ENCODE data around the gene CTU1. TPM values are rescaled to one million over a fixed set of nuclear protein-coding genes. Genes with fewer than 3 reads are reported as not detected.

The CTU1 gene
- total RNA-seq, 4 donors from 2014 or later, result 7.4 to 25.5 (median 18.3) TPM

GRCh38 chr19:51090471-51090870 lies 17.7 kb downstream of the CTU1 start:
- TF ChIP-seq POLR2A (IDR thresholded peaks at IDR 0.05) (no peak), CTCF (IDR thresholded peaks at IDR 0.05) (no peak)
- H3K36me3 ChIP-seq, result no peaks in the 10 kb centered on the region
- H3K27me3 ChIP-seq, result no peaks in the 10 kb centered on the region
- WGBS, 2 donors, result 53 to 58% methylated on average over 8 of the region's 8 CpGs
- no peaks in the 10 kb centered on the region for H3K4me1 ChIP-seq
- no peak overlapping the region for H3K4me3 ChIP-seq
- no peaks in the 10 kb centered on the region for H3K9me3 ChIP-seq
- no peak overlapping the region for H3K27ac ChIP-seq
- DNase-seq (ENCODE audit: low spot score in 2 of 2), result no peak

GRCh38 chr19:51089786-51090185 lies 18.4 kb downstream of the CTU1 start:
- no peak for TF ChIP-seq EP300 (IDR thresholded peaks at IDR 0.05)
- TF ChIP-seq POLR2A (IDR thresholded peaks at IDR 0.05), result no peak
- no peak for TF ChIP-seq CTCF (IDR thresholded peaks at IDR 0.05)
- H3K36me3 ChIP-seq, result no peaks in the 10 kb centered on the region
- no peaks in the 10 kb centered on the region for H3K4me1 ChIP-seq
- 81 to 90% methylated on average over 17 of the region's 17 CpGs for WGBS, 2 donors
- no peak overlapping the region for H3K27ac ChIP-seq
- H3K27me3 ChIP-seq, result no peaks in the 10 kb centered on the region
- H3K4me3 ChIP-seq, result no peak overlapping the region
- no peaks in the 10 kb centered on the region for H3K9me3 ChIP-seq
- no peak for DNase-seq (ENCODE audit: low spot score in 2 of 2)

GRCh38 chr19:51086153-51086850 lies 21.9 kb downstream of the CTU1 start:
- no peak for DNase-seq (ENCODE audit: low spot score in 2 of 2)
- Histone ChIP-seq H3K9me3 (no peaks in the 10 kb centered on the region), H3K27me3 (no peaks in the 10 kb centered on the region), H3K4me1 (no peaks in the 10 kb centered on the region), H3K36me3 (no peaks in the 10 kb centered on the region), H3K27ac (no peak overlapping the region), H3K4me3 (no peak overlapping the region)
- WGBS, 2 donors, result 79 to 82% methylated on average over 18 of the region's 18 CpGs
- TF ChIP-seq CTCF (IDR thresholded peaks at IDR 0.05) (no peak), POLR2A (IDR thresholded peaks at IDR 0.05) (no peak), EP300 (IDR thresholded peaks at IDR 0.05) (no peak)

GRCh38 chr19:51084505-51084904 lies 23.7 kb downstream of the CTU1 start:
- no peaks in the 10 kb centered on the region for H3K4me1 ChIP-seq
- H3K27ac ChIP-seq, result no peak overlapping the region
- peaks cover 0 to under 1% of the 10 kb centered on the region in 2 donors for H3K27me3 ChIP-seq
- DNase-seq (ENCODE audit: low spot score in 2 of 2), result no peak
- H3K9me3 ChIP-seq, result no peaks in the 10 kb centered on the region
- WGBS, 2 donors, result 73 to 74% methylated on average over 7 of the region's 7 CpGs
- TF ChIP-seq POLR2A (IDR thresholded peaks at IDR 0.05), result no peak
- no peak for TF ChIP-seq EP300 (IDR thresholded peaks at IDR 0.05)
- TF ChIP-seq CTCF (IDR thresholded peaks at IDR 0.05), result no peak
- no peak overlapping the region for H3K4me3 ChIP-seq
- no peaks in the 10 kb centered on the region for H3K36me3 ChIP-seq

- Histone ChIP-seq H3K4me3 (no peak overlapping the region), H3K36me3 (no peaks in the 10 kb centered on the region), H3K27ac (no peak overlapping the region), H3K4me1 (no peaks in the 10 kb centered on the region), H3K27me3 (peaks cover 0 to 3% of the 10 kb centered on the region in 2 donors), H3K9me3 (no peaks in the 10 kb centered on the region)
- DNase-seq (ENCODE audit: low spot score in 2 of 2), result no peak
- WGBS, 2 donors, result 75 to 77% methylated on average over 14 of the region's 14 CpGs
- TF ChIP-seq CTCF (IDR thresholded peaks at IDR 0.05), result no peak
- no peak for TF ChIP-seq EP300 (IDR thresholded peaks at IDR 0.05)
- no peak for TF ChIP-seq POLR2A (IDR thresholded peaks at IDR 0.05)
Measured at GRCh38 chr19:51083783-51084182, 24.4 kb downstream of the CTU1 start.
